ENCODE data around the gene FBXW8. TPM values are rescaled to one million over a fixed set of nuclear protein-coding genes. Genes with fewer than 3 reads are reported as not detected.

FBXW8 gene
- total RNA-seq, 8 experiments from 2014 or later: 8.1 to 18.7 (median 12.2) TPM

- in situ Hi-C loops (cut with MboI; ENCODE audit: low pct_unique_long_range_greater_than_20kb in 2 of 9, low sequenced_read_pairs in 9 of 9, unreplicated experiment in 9 of 9): no loop called here
- no peak overlapping the region for H3K4me3 ChIP-seq
- H3K4me1 ChIP-seq (replicated peaks in 1 of 2): peaks cover 0 to 4% of the 10 kb centered on the region in 2 donors
- 60 to 100% (median 100%) methylated on average over 1 to 2 of the region's 2 CpGs; no CpG with 5 or more reads in 2 of the 10 experiments for WGBS, 10 experiments
- no peak overlapping the region for H3K27ac ChIP-seq
- no peak for ATAC-seq (replicated peaks in 6 of 8)
Observed at GRCh38 chr12:116918464-116918863, 7.7 kb downstream of the FBXW8 start.

- no peak overlapping the region for H3K27ac ChIP-seq
- 61 to 100% (median 90%) methylated on average over 2 to 4 of the region's 4 CpGs; no CpG with 5 or more reads in 2 of the 10 experiments for WGBS, 10 experiments
- H3K4me1 ChIP-seq (replicated peaks in 1 of 2): peaks cover 0 to 4% of the 10 kb centered on the region in 2 donors
- no peak for ATAC-seq (replicated peaks in 6 of 8)
- H3K4me3 ChIP-seq: no peak overlapping the region
- in situ Hi-C loops (cut with MboI; ENCODE audit: low pct_unique_long_range_greater_than_20kb in 2 of 9, low sequenced_read_pairs in 9 of 9, unreplicated experiment in 9 of 9): no loop called here
Observed at GRCh38 chr12:116919247-116919661, 8.5 kb downstream of the FBXW8 start.

GRCh38 chr12:116919706-116920485, 9.1 kb downstream of the FBXW8 start:
- Histone ChIP-seq H3K4me1 (replicated peaks in 1 of 2) (peaks cover 0 to 4% of the 10 kb centered on the region in 2 donors), H3K4me3 (no peak overlapping the region), H3K27ac (no peak overlapping the region)
- 42 to 100% (median 86%) methylated on average over 3 to 6 of the region's 6 CpGs for WGBS, 10 experiments
- no peak for ATAC-seq (replicated peaks in 6 of 8)
- in situ Hi-C loops (cut with MboI; ENCODE audit: low pct_unique_long_range_greater_than_20kb in 2 of 9, low sequenced_read_pairs in 9 of 9, unreplicated experiment in 9 of 9): no loop called here

- 73 to 100% (median 95%) methylated on average over 1 to 3 of the region's 3 CpGs; no CpG with 5 or more reads in 2 of the 10 experiments for whole genome bisulfite sequencing, 10 experiments
- peaks cover 0 to 4% of the 10 kb centered on the region in 2 donors for H3K4me1 ChIP-seq (replicated peaks in 1 of 2)
- ATAC-seq (replicated peaks in 6 of 8): no peak
- no peak overlapping the region for H3K4me3 ChIP-seq
- in situ Hi-C loops (cut with MboI; ENCODE audit: low pct_unique_long_range_greater_than_20kb in 2 of 9, low sequenced_read_pairs in 9 of 9, unreplicated experiment in 9 of 9): no loop called here
- no peak overlapping the region for H3K27ac ChIP-seq
Observed at GRCh38 chr12:116920939-116921338, 10.2 kb downstream of the FBXW8 start.

GRCh38 chr12:116922194-116922897, 11.6 kb downstream of the FBXW8 start:
- peak in 1 of 8 experiments; percentile 42 for ATAC-seq (replicated peaks in 6 of 8)
- no peak overlapping the region for H3K27ac ChIP-seq
- WGBS, 10 experiments: 50 to 100% (median 93%) methylated on average over 1 to 2 of the region's 2 CpGs; no CpG with 5 or more reads in 3 of the 10 experiments
- no peak overlapping the region for H3K4me3 ChIP-seq
- H3K4me1 ChIP-seq (replicated peaks in 1 of 2): peaks cover 0 to 5% of the 10 kb centered on the region in 2 donors
- in situ Hi-C loops (cut with MboI; ENCODE audit: low pct_unique_long_range_greater_than_20kb in 2 of 9, low sequenced_read_pairs in 9 of 9, unreplicated experiment in 9 of 9): no loop called here

GRCh38 chr12:116924558-116925453, 14.1 kb downstream of the FBXW8 start:
- H3K27ac ChIP-seq: no peak overlapping the region
- peak in 5 of 8 experiments; percentile 56 to 93 (median 83) for ATAC-seq (replicated peaks in 6 of 8)
- H3K4me1 ChIP-seq (replicated peaks in 1 of 2): peaks cover 0 to 5% of the 10 kb centered on the region in 2 donors
- no peak overlapping the region for H3K4me3 ChIP-seq
- 67 to 100% (median 83%) methylated on average over 1 to 5 of the region's 5 CpGs; no CpG with 5 or more reads in 2 of the 10 experiments for WGBS, 10 experiments
- in situ Hi-C loops (cut with MboI; ENCODE audit: low pct_unique_long_range_greater_than_20kb in 2 of 9, low sequenced_read_pairs in 9 of 9, unreplicated experiment in 9 of 9): no loop called here

- WGBS, 10 experiments: 38 to 94% (median 76%) methylated on average over 3 to 8 of the region's 8 CpGs
- Histone ChIP-seq H3K27ac (no peak overlapping the region), H3K4me1 (replicated peaks in 1 of 2) (peaks cover 0 to 5% of the 10 kb centered on the region in 2 donors), H3K4me3 (no peak overlapping the region)
- in situ Hi-C loops (cut with MboI; ENCODE audit: low pct_unique_long_range_greater_than_20kb in 2 of 9, low sequenced_read_pairs in 9 of 9, unreplicated experiment in 9 of 9): no loop called here
- ATAC-seq (replicated peaks in 6 of 8): no peak
Observed at GRCh38 chr12:116926283-116927243, 15.8 kb downstream of the FBXW8 start.

GRCh38 chr12:116927244-116927940, 16.6 kb downstream of the FBXW8 start:
- ATAC-seq (replicated peaks in 6 of 8): peak in 2 of 8 experiments; percentile 31 to 76
- Histone ChIP-seq H3K4me3 (no peak overlapping the region), H3K27ac (no peak overlapping the region), H3K4me1 (replicated peaks in 1 of 2) (peaks cover 0 to 5% of the 10 kb centered on the region in 2 donors)
- in situ Hi-C loops (cut with MboI; ENCODE audit: low pct_unique_long_range_greater_than_20kb in 2 of 9, low sequenced_read_pairs in 9 of 9, unreplicated experiment in 9 of 9): no loop called here
- WGBS, 10 experiments: 83 to 100% (median 91%) methylated on average over 2 to 6 of the region's 9 CpGs; no CpG with 5 or more reads in 4 of the 10 experiments

GRCh38 chr12:116928504-116928903, 17.8 kb downstream of the FBXW8 start:
- H3K4me3 ChIP-seq: no peak overlapping the region
- peaks cover 0 to 5% of the 10 kb centered on the region in 2 donors for H3K4me1 ChIP-seq (replicated peaks in 1 of 2)
- in situ Hi-C loops (cut with MboI; ENCODE audit: low pct_unique_long_range_greater_than_20kb in 2 of 9, low sequenced_read_pairs in 9 of 9, unreplicated experiment in 9 of 9): no loop called here
- no peak overlapping the region for H3K27ac ChIP-seq
- ATAC-seq (replicated peaks in 6 of 8): no peak
- 92 to 100% (median 100%) methylated on average over 1 to 5 of the region's 5 CpGs; no CpG with 5 or more reads in 4 of the 10 experiments for WGBS, 10 experiments

GRCh38 chr12:116929885-116930284, 19.1 kb downstream of the FBXW8 start:
- in situ Hi-C loops (cut with MboI; ENCODE audit: low pct_unique_long_range_greater_than_20kb in 2 of 9, low sequenced_read_pairs in 9 of 9, unreplicated experiment in 9 of 9): no loop called here
- no peak for ATAC-seq (replicated peaks in 6 of 8)
- Histone ChIP-seq H3K27ac (no peak overlapping the region), H3K4me3 (no peak overlapping the region), H3K4me1 (replicated peaks in 1 of 2) (peaks cover 0 to 5% of the 10 kb centered on the region in 2 donors)

- no peak for ATAC-seq (replicated peaks in 6 of 8)
- Histone ChIP-seq H3K4me1 (replicated peaks in 1 of 2) (peaks cover 0 to 3% of the 10 kb centered on the region in 2 donors), H3K27ac (no peak overlapping the region), H3K4me3 (no peak overlapping the region)
- in situ Hi-C loops (cut with MboI; ENCODE audit: low pct_unique_long_range_greater_than_20kb in 2 of 9, low sequenced_read_pairs in 9 of 9, unreplicated experiment in 9 of 9): no loop called here
Observed at GRCh38 chr12:116931665-116932064, 20.9 kb downstream of the FBXW8 start.
